ENCODE data around the gene RNF125.
"Not testable (repeated sequence)": the region's sequence is repeated elsewhere in the genome, so short reads cannot be mapped to it uniquely, and the experiment has no call there.

Gene RNF125

DNA sequence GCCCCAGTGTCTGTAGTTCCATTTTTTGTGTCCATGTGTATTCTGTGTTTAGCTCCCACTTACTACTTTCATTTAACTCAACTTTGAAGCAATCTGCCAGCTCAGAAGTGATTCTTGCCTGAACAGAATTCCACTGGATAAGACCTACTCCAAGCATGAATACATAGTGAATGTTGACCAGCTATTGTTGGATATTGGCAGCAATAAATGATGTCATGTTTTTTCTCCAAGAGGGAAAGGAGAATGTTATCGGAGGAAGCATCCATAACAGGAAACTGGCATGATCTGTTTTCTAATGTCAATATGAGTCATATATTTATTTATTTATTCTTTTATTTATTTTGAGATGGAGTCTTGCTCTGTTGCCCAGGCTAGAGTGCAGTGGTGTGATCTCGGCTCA, 38.9 kb upstream of the RNF125 start:
- DNase-seq (ENCODE audit: low read depth, low spot score): no peak
- in situ Hi-C loops (cut with HindIII; ENCODE audit: low sequenced_read_pairs): no loop called here
- TF ChIP-seq, protein P1, sequence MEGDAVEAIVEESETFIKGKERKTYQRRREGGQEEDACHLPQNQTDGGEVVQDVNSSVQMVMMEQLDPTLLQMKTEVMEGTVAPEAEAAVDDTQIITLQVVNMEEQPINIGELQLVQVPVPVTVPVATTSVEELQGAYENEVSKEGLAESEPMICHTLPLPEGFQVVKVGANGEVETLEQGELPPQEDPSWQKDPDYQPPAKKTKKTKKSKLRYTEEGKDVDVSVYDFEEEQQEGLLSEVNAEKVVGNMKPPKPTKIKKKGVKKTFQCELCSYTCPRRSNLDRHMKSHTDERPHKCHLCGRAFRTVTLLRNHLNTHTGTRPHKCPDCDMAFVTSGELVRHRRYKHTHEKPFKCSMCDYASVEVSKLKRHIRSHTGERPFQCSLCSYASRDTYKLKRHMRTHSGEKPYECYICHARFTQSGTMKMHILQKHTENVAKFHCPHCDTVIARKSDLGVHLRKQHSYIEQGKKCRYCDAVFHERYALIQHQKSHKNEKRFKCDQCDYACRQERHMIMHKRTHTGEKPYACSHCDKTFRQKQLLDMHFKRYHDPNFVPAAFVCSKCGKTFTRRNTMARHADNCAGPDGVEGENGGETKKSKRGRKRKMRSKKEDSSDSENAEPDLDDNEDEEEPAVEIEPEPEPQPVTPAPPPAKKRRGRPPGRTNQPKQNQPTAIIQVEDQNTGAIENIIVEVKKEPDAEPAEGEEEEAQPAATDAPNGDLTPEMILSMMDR (IDR thresholded peaks at IDR 0.05; ENCODE audit: low read depth, low read length): no peak
- H3K4me3 ChIP-seq (ENCODE audit: low read depth, low read length): no peak overlapping the region

DNA sequence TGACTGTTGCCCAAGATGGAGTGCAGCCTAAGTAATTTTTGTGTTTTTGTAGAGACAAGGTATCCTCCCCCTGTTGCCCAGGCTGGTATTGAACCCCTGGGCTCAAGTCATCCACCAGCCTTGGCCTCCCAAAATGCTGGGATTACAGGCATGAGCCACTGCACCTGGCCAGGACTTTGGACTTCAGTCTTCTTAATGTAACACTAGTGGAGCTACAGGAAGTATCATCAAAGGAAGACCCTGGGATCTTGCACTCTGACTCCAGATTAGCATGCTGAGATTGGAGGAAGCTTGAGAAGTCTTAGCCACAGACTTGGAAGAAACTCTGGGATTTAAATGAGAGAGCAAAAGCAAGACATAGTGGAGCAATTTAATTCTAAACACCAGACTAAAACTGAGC, 37.8 kb upstream of the RNF125 start:
- TF ChIP-seq, protein P1 (IDR thresholded peaks at IDR 0.05; ENCODE audit: low read depth, low read length): no peak
- DNase-seq (ENCODE audit: low read depth, low spot score): no peak
- in situ Hi-C loops (cut with HindIII; ENCODE audit: low sequenced_read_pairs): no loop called here
- H3K4me3 ChIP-seq (ENCODE audit: low read depth, low read length): no peak overlapping the region

DNA sequence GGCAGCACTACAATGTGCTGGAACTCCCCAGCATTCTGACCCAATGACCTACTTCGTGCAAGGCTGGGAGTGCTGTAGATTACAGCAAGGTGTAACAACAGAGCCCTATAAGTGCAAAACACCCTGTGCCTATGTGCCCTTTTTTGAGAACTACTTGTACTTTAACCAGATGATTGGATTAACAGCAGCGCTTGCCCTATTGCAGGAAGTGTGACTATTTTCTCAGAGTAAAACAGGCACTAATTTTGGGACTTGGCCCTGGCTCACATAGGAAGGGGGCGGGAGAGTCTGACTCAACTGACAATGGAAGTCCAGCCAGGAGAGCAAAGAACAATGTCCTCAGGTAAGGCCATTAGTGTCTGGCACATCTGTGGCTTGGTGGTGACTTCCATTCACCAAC, 35.6 kb upstream of the RNF125 start:
- in situ Hi-C loops (cut with HindIII; ENCODE audit: low sequenced_read_pairs): no loop called here
- H3K4me3 ChIP-seq (ENCODE audit: low read depth, low read length): no peak overlapping the region
- TF ChIP-seq, protein P1 (IDR thresholded peaks at IDR 0.05; ENCODE audit: low read depth, low read length): no peak
- no peak for DNase-seq (ENCODE audit: low read depth, low spot score)

DNA sequence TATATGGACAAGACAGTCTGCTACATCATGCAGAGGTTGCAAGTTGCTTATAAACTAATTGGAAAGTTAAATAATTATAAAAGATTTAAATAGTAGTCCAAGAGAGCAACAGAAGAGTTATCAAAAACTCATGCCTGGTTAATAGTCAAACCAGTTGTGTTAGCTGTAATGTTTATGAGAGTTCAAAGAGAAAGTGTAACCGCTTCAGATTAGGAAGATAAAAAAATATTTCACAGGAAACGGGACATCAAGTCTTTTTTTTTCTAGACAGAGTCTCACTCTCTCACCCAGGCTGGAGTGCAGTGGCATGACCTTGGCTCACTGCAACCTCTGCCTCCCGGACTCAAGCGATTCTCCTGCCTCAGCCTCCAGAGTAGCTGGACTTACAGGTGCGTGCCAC, 34.6 kb upstream of the RNF125 start:
- TF ChIP-seq, protein P1 (IDR thresholded peaks at IDR 0.05; ENCODE audit: low read depth, low read length): no peak
- no peak for DNase-seq (ENCODE audit: low read depth, low spot score)
- in situ Hi-C loops (cut with HindIII; ENCODE audit: low sequenced_read_pairs): no loop called here
- no peak overlapping the region for H3K4me3 ChIP-seq (ENCODE audit: low read depth, low read length)

DNA sequence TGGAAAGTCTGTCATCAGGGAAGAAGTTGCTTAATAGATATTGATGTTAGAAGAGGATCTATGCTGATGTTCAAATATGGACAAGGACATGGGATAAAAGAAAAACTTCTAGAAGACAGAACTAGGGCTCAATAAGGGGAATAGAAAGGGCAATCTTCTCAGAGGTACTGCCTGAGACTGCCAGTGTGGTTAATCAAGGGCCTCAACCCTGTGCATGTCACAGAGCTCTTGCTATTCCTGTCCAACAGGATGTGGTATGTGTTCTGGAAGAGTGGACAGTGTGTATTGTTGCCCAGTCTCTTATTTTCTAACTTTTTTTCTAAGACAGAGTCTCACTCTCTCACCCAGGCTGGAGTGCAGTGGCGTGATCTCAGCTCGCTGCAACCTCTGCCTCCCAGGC, 27.8 kb upstream of the RNF125 start:
- TF ChIP-seq, protein P1 (IDR thresholded peaks at IDR 0.05; ENCODE audit: low read depth, low read length): no peak
- in situ Hi-C loops (cut with HindIII; ENCODE audit: low sequenced_read_pairs): no loop called here

DNA sequence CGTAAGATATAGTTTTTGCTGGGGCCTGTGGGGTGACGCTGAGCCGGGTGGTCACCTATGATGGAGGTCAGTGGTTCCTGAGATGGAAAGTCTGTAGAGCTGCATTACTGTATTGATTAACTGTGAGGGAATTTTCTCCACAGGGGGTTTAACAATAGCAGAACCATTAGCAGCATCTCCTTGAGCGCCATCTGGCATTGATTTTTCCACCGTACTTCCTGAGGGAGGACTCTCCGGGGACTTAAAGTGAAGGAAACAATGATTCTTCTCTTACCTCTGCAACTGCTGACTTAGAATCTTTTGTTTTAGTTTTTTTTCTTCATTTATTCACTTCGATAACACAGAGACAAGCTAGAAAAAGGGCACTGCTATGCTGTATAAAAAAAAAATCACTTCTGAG, 22.6 kb upstream of the RNF125 start:
- H3K4me3 ChIP-seq (ENCODE audit: low read depth, low read length): no peak overlapping the region
- in situ Hi-C loops (cut with HindIII; ENCODE audit: low sequenced_read_pairs): no loop called here
- TF ChIP-seq, protein P1 (IDR thresholded peaks at IDR 0.05; ENCODE audit: low read depth, low read length): no peak
- no peak for DNase-seq (ENCODE audit: low read depth, low spot score)

More for the DNA sequence above, 27.8 kb upstream of the RNF125 start:
- H3K4me3 ChIP-seq (ENCODE audit: low read depth, low read length): no peak overlapping the region
- no peak for DNase-seq (ENCODE audit: low read depth, low spot score)

DNA sequence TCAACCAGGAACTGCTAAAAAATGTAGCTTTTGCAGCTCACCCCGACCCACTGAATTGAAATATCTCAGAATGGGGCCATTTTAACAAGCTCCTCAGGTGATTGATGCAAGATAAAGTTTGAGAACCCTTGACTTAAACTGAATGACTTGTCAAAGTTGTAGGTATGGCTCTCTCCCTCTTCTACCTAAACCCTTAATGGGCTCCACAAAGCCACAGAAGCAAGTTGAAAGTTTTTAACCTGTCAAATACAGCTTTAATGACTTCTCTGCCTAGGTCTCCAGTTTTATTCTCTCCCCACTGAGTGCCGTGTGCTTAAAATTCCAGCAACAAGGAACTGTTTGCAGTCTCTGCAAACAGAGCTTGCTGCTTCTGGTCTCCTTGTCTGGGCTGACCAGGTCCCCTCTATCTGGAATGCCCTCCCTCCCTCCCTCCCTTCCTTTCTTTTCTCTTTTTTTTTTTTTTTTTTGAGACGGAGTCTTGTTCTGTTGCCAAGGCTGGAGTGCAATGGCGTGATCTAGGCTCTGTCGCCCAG, 19.7 kb upstream of the RNF125 start:
- TF ChIP-seq, protein P1 (IDR thresholded peaks at IDR 0.05; ENCODE audit: low read depth, low read length): no peak
- no peak for DNase-seq (ENCODE audit: low read depth, low spot score)
- in situ Hi-C loops (cut with HindIII; ENCODE audit: low sequenced_read_pairs): no loop called here
- no peak overlapping the region for H3K4me3 ChIP-seq (ENCODE audit: low read depth, low read length)

DNA sequence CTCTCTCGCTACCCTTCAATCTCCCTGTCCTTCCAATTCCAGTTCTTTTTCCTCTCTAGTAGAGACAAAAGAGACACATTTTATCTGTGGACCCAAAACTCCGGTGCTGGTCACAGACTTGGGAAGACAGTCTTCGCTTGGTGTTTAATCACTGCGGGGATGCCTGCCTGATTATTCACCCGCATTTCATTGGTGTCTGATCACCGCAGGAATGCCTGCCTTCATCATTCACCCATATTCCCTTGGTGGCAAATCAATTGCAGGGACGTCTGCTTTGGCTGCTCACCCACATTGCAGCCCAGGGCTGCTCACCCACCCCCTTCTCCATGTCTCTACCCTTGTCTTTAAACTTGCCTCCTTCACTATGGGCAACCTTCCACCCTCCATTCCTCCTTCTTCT, 17.5 kb upstream of the RNF125 start:
- DNase-seq (ENCODE audit: low read depth, low spot score); in situ Hi-C loops (cut with HindIII; ENCODE audit: low sequenced_read_pairs); H3K4me3 ChIP-seq (ENCODE audit: low read depth, low read length): not testable (repeated sequence)

DNA sequence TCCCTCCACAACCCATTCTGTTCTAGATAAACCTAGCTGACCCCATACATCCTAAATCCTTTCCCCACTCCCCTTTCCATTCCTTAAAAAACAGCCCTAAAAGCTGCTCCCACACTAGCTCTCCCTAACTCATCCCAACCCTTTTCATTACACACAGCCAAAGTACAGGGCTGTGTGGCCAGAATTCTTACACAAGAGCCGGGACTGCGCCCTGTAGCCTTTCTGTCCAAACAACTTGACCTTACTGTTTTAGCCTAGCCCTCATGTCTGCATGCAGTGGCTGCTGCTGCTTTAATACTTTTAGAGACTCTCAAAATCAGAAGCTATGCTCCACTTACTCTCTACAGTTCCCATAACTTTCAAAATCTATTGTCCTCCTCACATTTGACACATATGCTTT, 14.8 kb upstream of the RNF125 start:
- DNase-seq (ENCODE audit: low read depth, low spot score); in situ Hi-C loops (cut with HindIII; ENCODE audit: low sequenced_read_pairs); H3K4me3 ChIP-seq (ENCODE audit: low read depth, low read length): not testable (repeated sequence)

All from astrocyte of the spinal cord (primary cell).